ENCODE measurements around the gene MAST3. TPM values are rescaled to one million over a fixed set of nuclear protein-coding genes. Genes with fewer than 3 reads are reported as not detected.

The MAST3 gene
- total and polyA plus RNA-seq, 2 of the 13 experiments (the other 11 are each of a cell fraction or from before 2014, with no cell fraction given): 4.1 to 4.6 TPM

GRCh38 chr19:18090545-18091216 lies 6.9 kb upstream of the MAST3 start:
- 5% methylated on average over 4 of the region's 12 CpGs for WGBS (ENCODE audit: low lambda C conversion rate)
- Histone ChIP-seq H3K4me3 (replicated peaks in 1 of 3; ENCODE audit: insufficient read depth in 1 of 3, low read depth in 2 of 3, low read length in 3 of 3) (no peak overlapping the region; a peak in 1 of 6 replicates), H3K4me2 (ENCODE audit: low read depth, low read length) (peak overlapping the region; percentile 59), H3K27me3 (ENCODE audit: control insufficient read depth in 1 of 2, insufficient read depth in 2 of 2, low read length in 2 of 2) (no peaks in the 10 kb centered on the region; a peak in 2 of 5 replicates), H2AFZ (ENCODE audit: low read length) (no peak overlapping the region), H3K9ac (ENCODE audit: insufficient read depth, low read depth, low read length) (no peak overlapping the region), H3K9me3 (ENCODE audit: low read length) (no peaks in the 10 kb centered on the region), H3K4me1 (ENCODE audit: insufficient read depth, low read length) (peaks cover 59% of the 10 kb centered on the region), H3K36me3 (replicated peaks in 1 of 2; ENCODE audit: control insufficient read depth in 1 of 2, insufficient read depth in 2 of 2, low read length in 2 of 2) (no peaks in the 10 kb centered on the region), H4K20me1 (ENCODE audit: insufficient read depth, low read length) (no peaks in the 10 kb centered on the region), H3K79me2 (ENCODE audit: insufficient read depth, low read length) (no peaks in the 10 kb centered on the region), H3K27ac (ENCODE audit: extremely low read length, insufficient read depth, low read length) (no peak overlapping the region)
- in situ Hi-C loops (cut with HindIII; ENCODE audit: extremely low pct_ligation_motif_present, low pct_unique_long_range_greater_than_20kb) (no loop called here), intact Hi-C loops (cut with micrococcal nuclease; ENCODE audit: unreplicated experiment) (no loop called here)
- FAIRE-seq (no peak), ATAC-seq (no peak), DNase-seq (ENCODE audit: low spot score) (no peak)
- ChIA-PET CTCF (ENCODE audit: low intra/inter-chr PET ratio, low total read pairs) (no interaction called here), POLR2A (interaction anchor here (0.6 to 1.5 kb wide), 2 partner anchors 18 to 25 kb away, joined by 3 to 5 read pairs; no protein-coding TSS in a partner anchor)
- TF ChIP-seq ZNF816 (CRISPR knock-in tag; IDR thresholded peaks at IDR 0.05; ENCODE audit: borderline replicate concordance) (no peak), HMG20A (CRISPR knock-in tag; IDR thresholded peaks at IDR 0.05; ENCODE audit: borderline replicate concordance) (no peak), ZNF33B (CRISPR knock-in tag; IDR thresholded peaks at IDR 0.05) (no peak), ZNF280D (CRISPR knock-in tag; IDR thresholded peaks at IDR 0.05) (no peak), MTA1 (CRISPR knock-in tag; IDR thresholded peaks at IDR 0.05; ENCODE audit: borderline replicate concordance) (0 out of 2 replicates have a peak, but pooled peaks have one; percentile 24), ARNT (IDR thresholded peaks at IDR 0.05) (no peak), ZBTB8A (CRISPR knock-in tag; IDR thresholded peaks at IDR 0.05; ENCODE audit: borderline replicate concordance, low read depth) (no peak), ZNF629 (CRISPR knock-in tag; conservative IDR thresholded peaks at IDR 0.05) (peak; percentile 93), ZNF766 (CRISPR knock-in tag; IDR thresholded peaks at IDR 0.05; ENCODE audit: borderline replicate concordance) (no peak), ZNF7 (CRISPR knock-in tag; IDR thresholded peaks at IDR 0.05) (no peak), SSRP1 (CRISPR knock-in tag; IDR thresholded peaks at IDR 0.05) (no peak), HNF1A (IDR thresholded peaks at IDR 0.05; ENCODE audit: low read depth) (no peak), HNF1A (CRISPR knock-in tag; IDR thresholded peaks at IDR 0.05; ENCODE audit: borderline replicate concordance) (no peak), NR1H2 (CRISPR knock-in tag; IDR thresholded peaks at IDR 0.05; ENCODE audit: borderline replicate concordance, low read depth) (no peak), POGZ (CRISPR knock-in tag; IDR thresholded peaks at IDR 0.05) (no peak), ZMYM3 (CRISPR knock-in tag; IDR thresholded peaks at IDR 0.05) (peak; percentile 87), BRD4 (CRISPR knock-in tag; IDR thresholded peaks at IDR 0.05) (no peak), ZNF263 (CRISPR knock-in tag; IDR thresholded peaks at IDR 0.05) (peak; percentile 93), U2AF2 (IDR thresholded peaks at IDR 0.05; ENCODE audit: low read depth, low read length) (no peak)
- BruUV-seq (replicated peaks): no TSS peak

Measured in HepG2 (cell line).